Measurements from ENCODE around the gene EGFR.

EGFR gene

DNA sequence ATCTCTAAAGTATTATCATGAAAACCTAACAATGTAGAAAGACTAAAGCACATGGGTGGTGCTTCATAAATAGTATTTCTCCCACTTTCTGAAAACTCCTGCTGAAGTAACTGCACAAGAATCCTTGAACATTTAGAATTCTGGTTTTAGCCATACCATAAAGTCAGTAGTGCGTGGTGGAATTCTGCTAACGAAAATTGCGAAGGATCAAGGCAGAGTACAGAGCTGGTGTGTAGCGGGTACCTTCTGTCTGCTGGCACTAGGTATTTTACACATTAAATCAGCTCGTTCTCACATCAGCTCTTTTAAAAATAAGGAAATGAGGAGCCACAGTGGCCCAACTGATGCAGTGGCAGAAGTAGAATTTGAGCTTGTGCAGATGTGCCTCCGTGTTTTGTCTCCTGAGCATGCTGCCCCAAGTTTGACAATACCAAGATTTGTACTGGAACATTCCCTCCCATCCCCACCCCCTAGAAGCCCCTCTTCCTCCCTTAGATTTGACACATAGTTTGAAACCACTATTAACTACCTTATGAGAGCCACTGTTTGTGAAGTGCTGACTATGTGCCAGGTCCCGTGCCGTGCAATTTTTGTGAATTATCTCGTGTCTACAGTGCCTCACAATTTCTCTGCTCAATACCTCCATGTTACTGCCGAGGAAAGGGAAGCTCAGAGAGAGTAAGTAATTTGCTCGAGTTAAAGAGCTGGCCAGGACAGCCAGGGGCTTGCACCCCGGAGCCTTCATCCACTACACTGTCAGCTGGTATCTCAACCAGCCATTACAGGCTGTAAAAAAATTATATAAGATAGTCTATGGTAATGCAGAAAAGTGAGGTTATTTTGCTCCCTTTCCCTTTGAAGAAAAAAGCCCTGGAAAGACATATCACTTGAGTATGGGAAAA lies 66.9 kb downstream of the EGFR start:
- DNase-seq = no peak

DNA sequence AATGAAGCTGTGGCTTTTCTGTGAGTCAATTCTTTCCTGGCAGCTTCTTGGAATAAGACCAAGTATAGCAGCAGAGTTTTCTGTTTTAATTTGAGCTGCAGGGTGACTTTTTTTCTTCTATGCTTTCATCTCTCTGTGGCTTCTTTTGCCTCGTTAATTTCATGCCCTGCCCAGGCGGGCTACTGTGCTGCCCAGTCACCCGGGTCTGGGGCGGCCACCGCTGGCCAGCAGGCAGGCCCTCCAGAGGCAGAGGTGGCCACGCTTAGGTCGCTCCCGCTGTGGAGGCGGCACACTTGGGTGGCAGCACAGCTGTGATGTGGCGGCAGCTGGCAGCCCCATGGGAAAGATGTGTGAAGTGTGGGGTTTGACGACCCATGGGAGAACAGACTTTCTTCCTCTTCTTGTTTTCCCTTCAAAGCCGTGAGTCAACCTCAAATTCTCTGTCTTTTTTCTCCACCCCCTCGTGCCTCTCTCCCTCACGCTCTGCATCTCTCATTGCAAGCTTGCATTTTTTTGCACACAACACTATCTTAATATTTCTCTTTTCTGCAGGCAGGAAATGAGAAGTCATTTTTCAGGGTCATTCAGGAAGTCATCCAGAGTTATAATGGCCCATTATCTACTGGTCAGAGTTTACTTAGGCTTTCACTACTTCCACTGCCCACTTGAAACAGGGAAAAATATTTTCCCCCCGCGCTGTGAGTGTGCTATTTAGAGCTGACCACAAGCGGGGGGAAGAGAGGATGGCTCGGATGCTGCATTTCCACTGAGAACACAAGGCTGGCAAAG lies 67.8 kb downstream of the EGFR start:
- DNase-seq = no peak

DNA sequence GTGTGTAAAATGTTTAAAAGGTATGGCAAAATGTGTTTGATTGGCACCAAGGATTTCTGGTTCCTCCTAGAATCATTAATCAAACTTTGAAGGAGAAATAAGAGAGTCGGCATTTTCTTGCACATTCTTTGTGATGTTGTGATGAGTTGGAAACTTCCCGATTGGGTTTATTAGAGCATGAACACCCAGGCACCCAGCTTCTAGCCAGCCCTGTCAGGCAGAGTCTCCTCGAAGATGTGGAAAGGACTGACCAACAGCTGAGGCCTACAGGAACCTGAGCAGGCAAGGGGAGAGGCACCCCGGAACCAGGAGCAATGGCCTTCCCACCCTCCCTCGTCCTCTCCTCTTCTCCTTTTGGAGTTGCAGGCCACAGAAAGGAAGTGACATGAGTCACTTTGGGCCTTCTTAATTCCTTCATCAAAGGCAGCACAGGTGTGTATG lies 68.7 kb downstream of the EGFR start:
- no peak for DNase-seq

DNA sequence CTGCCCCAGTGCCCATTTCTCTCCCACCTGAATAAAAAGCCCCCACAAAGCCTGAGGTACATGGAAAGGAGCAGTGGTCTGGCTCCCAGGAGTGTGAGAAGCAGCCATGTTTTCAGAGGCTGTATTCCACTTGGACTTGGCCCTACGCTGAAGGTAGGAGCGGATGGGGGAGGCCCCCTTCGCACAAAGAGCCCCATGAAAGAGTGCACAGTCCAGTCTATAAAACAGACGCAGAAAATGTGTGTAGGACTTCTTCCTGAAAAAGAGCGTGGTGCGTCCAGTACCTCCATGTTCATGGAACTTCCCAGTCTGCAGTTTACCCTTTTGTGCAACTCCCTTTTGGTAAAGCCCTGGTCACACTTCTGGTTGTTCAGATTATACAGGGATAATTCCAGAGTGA lies 69.3 kb downstream of the EGFR start:
- DNase-seq = no peak

DNA sequence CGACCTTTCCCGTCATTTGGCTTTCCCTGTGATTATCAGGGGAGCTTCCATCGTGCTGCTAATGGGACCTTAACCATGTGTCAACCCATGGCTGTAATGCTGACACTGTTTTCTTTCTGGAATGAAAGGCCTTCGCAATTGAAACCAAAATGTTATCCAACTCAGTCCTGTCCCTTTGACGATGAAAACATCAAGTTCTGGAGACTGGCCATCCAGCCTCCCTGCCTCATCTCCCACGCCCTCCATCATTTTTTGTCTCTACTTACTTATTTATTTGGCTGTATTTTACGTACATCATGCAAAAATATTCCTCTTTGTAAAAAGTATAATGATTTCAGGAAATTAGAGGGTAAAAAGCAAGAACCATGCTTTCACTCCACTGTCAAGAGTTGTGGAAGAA lies 69.8 kb downstream of the EGFR start:
- no peak for DNase-seq

DNA sequence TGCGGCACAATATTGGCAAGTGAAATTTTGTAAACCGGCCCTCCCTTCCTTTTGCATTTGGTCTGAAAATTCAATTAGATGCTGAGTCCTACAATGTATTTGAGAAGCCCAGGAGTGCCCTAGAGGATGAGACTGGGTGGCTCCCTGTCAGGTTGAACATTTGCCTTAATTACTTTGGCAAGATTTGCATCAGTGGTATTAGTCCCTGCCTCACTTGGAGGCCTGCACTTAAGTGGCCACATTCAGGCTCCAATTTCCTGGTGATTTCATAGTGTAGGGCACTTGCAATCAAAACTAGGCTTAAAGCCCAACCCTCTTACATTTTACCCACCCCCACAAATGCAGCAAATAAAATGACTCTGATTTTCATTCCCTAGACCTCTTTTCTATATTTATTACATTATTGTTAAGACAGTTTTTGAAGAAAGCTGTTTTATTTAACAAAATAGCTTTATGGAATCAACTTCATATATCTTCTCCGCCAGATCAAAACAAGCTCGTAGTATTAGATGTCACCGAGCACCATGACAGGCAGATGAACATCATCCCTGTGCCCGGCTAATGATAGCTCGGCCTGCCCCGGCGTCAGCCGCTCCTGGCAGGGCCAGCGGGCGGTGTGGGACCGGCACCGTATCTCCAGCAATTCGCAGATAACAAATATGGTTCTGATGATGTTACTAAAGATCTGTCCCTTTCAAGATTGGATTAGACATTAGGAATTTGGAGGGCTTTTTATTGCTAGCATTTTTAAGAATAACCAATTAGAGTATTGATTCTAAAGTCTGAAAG lies 73.6 kb downstream of the EGFR start:
- no peak for DNase-seq

DNA sequence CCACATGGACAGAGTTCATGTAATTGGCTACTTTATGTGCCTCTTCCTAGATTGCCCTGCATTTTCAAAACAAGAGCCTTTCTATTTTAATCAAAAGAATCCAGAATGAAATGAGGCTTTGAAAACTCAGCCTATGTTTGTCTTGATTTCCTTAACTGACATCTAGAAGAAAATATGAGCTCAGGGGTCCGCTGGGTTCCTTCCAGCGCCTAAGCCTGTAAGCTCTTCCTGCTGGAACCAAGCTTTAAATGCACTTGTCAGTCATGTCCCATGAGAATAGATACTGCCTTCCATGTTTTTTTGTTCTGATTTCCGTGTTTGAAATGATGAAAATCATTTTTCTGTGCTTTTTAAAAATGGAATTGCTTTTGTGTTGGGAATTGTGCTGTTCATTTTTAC lies 74.2 kb downstream of the EGFR start:
- DNase-seq = no peak

DNA sequence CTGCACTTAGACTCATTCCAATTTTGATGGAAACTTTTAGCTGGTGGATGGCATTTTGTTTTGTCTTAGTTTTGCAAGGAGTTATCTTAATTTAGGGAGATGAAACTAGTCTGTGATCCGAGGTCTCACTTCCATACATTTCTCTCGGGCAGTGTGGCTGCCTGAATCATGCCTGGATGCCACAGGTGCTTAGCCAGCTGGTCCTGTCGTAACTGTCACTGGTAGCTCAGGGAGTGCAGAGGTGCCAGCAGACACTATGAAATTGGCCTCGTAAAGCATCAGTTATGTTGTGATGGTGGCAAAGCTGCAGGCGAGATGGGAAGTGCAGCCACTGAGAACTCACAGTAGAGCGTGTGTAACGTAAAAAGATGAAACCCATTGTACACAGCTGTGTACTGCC lies 74.9 kb downstream of the EGFR start:
- DNase-seq = no peak

DNA sequence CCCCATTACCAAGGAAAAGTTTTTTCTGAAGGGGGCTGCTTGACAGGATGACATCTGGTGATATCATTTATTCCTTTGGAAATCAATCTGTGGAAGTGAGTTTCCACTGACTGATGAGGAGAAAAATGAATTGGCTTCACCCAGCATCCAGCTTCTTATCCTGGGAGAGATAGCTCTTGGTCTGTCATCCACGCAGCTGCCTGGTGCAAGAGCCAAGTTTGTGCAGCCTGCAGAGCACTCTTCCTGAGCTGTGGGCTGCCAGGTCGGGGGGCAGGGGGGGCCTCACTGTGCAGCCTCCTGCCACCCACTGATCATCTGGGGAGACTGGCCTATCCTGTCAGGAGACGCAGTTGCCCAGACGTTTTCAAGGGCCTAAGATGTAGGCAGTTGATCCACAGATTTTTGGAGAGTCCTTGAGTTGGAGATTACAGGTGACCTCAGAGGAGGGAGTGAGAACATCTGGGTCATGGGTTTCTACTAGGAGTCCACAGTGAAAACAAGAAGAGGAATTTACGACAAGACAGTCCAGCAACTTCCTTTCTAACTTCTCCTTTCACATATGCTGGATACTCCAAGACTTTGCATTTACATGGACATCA lies 75.4 kb downstream of the EGFR start:
- no peak for DNase-seq

DNA sequence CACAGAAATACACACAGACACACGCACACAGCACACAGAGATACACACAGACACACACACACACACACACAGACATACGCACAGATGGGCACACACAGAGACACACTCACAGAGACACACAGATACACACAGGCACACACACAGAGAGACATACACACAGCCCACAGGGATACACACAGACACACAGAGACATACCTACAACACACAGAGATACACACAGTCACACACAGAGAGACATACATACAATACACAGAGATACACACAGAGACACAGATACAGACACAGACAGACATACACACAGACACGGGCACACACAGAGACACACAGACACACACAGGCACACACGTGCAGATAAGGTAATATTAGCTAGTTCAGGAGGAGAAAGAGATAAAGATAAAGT lies 76.9 kb downstream of the EGFR start:
- no peak for DNase-seq

DNA sequence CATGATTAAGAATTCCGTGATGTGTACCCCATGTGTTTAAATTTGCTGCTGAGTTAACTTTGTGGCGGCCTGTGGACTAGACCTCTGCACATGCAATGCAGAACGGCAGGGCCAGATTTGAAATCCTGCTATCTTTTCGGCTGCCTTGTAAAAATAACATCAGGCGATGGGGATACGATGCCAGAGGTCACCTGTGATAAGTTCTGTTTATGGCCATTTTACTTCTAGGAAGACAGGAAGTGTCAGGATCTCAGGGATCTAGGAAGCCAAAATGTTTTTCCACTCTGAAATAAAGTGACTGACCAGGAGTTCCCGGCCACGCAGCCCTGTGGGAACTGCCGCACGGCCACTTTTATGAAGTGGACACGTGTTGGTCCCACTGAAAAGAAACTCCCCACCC lies 77.5 kb downstream of the EGFR start:
- no peak for DNase-seq

DNA sequence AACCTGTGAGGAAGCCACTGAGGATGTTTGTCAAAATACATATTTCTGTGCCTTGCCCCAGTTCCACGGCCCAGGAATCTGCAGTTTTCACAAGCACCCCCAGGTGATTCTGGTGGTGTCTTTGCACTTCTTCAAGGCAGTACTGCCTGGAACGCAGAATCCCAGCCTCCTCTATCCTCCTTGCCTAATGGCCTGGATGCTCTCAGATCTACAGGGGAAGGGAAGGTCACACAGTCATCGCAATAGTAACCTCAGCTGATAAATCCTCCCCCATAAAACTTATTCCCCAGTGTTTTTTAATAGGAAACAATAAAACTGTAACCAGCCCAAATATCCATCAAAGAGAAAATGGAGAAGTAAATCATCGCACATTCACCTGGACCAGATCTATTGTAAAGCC lies 78.3 kb downstream of the EGFR start:
- no peak for DNase-seq

DNA sequence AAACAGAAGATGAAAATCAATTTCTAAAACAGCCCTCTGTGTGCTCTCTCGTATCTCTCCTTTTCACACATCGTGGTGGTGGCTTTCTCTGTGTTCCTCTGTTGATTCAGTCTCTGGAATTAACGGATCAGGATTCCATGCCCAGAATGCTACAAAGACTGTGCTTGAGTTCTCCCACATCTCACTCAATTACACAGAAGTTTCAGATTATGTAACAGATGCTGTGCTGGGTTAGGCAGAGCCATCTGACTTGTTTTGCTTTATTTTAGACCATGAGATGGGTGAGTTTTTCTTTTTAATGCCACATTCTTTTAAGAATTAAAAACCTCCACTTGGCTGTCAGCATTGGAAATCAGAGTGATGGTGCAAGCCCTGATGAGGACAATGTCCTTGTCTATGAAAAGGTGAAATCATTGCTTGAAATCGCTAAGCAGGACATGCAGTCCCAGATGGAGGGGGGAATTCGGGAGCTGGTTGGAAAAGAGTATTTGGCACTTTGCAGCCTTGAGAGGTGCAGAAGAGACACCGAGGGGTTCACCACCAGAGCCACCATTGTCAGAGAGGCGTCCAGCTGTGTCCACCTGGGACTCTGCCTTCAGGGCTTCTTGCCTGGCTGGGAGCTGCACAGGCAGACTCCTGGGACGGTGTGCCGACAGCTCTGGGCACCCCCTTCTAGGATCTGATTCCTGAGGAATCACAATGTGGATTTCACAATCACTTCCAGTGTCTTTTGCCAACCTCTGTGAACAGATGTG lies 80.4 kb downstream of the EGFR start:
- DNase-seq = no peak

DNA sequence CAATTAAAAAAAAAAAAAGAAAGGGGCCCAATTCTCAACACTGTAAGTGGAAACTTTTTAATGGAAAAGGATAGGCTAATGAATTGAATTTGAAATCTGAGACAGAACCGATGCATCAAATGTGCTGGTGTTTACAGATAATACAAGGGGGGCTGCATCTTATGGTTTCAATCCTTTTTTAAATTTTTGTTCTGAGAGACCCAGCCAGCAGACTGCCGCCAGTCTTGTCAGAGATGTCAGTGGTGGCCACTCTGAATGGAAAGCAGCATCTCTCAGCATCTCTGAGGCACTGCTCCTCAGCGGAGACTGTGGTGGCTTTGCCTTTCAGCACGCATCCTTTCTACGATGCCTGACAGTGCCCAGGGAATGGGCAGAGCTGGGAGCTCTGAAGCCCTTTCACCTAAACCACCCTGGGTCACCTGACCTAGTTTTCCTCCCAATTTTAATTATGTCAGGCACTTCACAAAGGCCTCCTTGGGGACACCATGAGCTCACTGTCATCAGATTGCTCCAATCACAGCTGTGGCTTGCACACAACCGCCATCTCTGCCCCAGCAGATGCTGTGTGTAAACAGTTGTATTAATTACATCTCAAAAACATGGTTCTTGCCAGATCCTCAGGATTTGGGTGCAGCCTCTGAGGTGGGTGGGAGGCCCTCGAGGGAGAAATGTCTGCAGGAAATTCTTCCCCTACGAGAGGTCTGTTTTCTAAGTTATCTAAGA lies 81.2 kb downstream of the EGFR start:
- DNase-seq = no peak

DNA sequence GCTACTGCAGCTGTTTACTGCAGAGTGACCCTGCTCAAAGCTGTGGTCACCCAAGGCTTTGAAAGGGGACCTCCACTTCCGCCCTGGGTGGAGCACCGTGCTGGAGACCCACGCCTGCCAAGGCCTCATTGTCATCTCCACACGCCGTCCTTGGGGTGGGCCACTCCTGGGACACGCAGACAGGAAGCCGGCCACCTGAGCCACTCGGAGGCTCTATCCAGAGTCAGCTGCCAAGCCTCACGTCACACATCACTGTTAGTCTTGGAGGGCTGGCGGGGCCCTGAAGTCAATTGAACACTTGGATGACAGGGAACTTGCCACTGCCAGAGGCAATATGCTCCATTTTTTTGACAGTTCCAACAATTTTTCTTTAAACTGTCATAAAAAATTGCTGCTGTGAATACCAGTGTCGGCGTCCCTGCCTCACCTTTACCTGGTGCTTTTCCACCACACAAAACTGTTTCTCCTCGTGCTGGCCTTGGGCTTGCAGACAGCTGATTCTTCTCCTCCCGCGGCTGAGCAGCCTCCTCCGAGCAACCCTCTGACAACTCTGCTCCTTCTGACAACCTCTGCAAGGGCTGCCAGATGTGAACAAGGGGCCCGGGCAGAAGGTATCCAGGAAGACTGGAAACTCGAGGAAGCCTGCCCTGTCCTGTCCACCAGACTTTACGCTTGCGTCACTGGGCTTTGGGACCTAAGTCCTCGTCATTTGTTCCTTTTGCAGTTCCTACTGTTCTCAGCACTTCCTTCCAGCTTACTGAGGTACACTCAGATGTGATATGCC lies 81.9 kb downstream of the EGFR start:
- no peak for DNase-seq

DNA sequence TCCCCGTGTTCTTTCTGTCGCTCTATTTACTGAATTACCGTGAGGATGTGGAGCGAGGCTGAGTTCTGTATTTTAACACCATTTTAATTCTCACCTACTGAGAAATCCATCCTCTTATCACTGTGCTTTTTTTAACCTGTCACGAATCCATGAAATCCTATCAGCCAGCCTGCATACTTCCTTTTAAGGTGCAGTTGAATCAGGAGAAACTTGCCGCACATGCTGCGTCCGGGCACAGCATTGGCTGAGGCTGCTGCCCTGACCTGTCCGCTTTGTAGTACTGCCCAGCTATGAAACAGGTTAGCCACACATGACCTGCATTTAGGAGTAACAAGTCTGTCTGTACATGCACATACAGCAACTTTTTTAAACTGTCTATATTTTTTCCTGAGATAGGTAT lies 82.5 kb downstream of the EGFR start:
- DNase-seq = no peak

DNA sequence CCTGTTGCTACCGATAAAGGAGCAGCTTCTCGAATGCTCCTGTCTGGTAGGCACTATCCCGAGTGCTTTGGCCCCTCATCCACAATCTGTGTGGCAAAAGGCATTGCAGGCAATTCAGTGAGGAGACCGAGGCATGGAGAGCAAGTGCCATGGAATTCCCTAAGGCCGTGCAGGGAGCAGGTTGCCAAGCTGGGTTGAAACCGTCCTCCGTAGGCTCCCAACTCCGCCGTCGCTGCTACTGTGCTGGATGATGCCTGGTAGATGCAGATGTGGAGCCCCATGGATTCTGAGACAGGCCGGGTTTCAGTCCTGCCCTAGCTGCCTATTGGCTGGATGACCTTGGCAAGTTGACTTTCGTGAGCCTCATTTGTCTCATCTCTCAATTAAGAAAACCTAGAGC lies 85.3 kb downstream of the EGFR start:
- DNase-seq = no peak

DNA sequence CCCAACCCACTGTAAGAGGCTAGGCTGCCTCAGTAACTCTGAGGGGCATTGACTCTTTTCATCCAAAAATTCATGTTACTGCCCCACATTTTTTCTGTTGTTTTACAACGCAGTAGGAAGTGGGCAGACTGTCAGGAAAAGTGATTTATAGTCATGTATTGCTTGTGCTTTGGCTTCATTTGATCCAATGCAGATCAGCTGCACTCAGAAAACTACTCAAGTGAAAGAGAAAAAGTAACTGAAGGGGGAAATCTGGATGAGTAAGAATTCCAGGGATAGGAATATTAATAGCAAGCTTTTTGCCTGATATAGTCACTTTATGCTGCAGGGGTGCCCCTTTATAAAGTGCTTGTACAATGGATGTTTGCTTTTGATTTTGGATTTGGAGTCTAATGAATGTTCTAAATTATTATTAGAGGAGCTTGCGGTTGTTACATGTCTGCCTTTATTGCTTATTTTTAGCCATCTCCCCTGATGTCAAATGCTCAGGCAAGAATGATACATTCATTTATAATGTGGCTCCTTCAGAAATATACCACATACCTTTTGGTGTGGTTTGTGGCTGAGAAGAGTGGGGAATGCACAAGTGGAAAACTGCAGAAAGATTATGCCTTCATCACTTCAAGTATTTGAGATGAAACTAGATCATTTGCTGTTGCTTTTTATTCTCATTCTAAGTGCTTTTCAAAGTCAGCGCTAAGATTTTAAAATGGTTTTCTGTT lies 86.1 kb downstream of the EGFR start:
- DNase-seq = no peak

DNA sequence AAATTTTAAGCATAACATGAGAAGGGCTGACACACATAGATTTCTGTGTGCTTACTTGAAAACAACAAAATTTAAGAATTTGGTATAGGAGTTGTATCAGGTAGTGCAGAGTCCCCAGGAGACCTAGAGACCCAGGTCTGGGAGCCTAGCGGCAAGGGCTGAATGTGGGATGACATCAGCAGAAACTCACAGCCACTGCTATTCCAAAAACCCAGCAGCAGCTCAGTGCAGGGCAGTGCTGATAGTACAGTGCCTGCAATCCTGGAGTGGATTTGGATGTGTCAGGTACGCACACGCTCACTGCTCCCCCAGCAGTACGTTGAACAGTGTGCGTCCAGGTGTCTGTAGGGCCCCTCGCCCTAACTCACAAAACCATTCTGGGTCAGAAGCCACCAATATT lies 87.1 kb downstream of the EGFR start:
- DNase-seq = no peak

DNA sequence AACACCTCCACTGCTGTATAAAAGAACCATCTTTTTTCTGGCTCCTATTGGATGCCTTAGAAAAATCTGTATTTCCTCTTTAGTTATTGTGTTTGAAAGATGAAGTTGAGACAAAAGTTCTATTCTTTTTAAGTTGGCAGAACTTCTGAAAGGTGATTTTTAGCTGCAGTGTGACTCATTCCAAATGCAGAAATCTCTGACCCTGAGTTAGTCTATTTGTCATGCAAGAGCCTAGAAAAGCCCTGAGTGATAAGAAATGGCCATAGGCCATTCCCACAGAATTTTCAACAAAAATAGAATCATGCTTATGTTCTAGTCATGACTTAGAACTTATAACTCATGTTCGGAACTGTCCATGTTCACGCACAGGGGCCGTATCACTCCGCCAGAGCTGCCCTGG lies 89.1 kb downstream of the EGFR start:
- DNase-seq = no peak
